EL (cell line): ENCODE results near the gene KLHL42.
A peak's percentile ranks its signal among the peaks of the same experiment; 100 is the strongest.
"Not testable (repeated sequence)": the region's sequence is repeated elsewhere in the genome, so short reads cannot be mapped to it uniquely, and the experiment has no call there.

ENCODE experiments used
- DNase-seq: peaks from one replicate; pipeline ENCODE4 v3.0.0-alpha.2; 2016

Gene KLHL42

DNA sequence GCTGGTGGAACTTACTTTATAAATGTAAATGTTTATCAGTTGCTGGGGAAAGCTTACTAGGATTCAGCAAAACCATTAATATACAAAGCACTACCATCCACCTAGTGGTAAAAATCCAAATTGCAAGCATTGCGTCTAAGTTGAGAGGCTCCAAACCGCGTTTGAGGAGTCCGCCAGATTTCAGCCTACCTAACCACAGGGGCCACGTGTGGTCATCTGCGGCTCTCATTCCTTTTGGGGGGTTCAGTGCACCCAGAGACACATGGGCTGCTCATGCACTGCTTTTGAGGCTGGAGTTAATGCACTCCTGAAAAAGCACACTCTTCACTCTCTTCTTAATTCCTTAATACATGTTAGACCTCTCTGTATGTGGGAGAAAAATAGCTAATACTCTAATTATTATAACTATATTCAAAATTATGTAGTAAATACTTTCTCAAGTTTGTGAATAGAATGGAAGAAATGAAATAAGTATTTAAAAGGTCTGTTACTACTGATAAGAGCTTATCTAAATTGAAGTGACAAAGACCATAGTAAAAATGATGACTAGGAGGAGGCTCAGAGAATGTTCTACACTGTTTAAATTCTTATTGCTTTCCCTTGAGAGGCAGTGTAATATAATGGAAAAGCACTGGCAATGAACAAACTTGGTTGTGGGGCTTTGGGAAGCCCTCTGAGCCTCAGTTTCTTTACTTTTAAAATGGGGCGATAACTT lies 41.4 kb downstream of the KLHL42 start:
- DNase-seq = peak; percentile 79

GRCh38 chr12:27822076-27822712 lies 42.2 kb downstream of the KLHL42 start:
- peak; percentile 82 for DNase-seq

DNA sequence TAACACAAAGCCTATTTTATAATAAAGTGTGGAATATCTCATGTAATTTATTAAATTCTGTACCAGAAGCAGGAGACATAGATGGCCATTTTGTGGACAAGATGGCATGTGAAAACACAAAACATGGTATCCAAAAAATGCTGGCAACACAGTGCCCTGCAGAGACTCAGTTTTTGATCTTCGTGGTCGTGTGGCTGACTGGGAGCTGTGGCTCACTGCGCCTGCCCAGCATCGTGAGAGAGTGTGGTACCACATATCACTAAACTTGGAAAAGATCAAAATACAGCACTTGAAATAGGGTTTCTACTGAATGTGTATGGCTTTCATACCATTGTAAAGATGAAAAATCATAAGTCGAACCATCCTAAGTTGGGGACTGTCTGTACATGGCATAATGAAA lies 43.0 kb downstream of the KLHL42 start:
- no peak for DNase-seq

DNA sequence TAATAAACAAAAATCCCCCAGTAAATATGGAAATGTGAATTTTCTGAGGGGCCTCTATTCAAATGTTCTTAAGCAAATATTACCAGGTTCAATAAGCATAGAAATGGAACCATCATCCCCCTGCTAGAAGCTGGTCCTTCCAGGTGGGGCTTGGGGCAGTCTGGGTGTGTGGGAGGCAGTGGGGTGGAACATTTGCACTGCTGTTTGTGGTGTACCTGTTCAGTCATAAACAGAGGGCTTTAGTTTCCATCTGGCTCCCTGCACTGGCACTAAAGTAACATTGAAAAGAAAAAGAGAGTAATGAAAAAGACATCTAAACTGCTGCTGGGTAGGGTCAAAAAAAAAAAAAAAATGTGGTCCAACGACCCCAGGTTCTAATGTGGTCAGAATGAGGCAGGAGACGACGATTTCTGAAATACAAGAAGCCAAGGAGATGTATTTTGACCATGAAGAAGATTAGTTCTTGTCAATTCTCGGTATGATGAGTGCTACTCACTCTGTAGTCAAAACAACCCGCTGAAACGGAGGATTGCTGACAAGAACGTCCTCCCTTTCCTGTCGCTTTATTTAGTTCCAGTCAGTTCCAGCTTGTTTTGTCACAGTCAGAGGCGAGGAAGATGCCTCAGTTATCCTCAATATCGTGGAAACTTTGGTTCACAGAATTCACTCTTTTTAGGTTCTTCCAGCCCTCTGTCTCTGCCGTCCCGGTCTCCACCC lies 44.3 kb downstream of the KLHL42 start:
- DNase-seq = no peak

- no peak for DNase-seq
These were observed 46.0 kb downstream of the KLHL42 start for GRCh38 chr12:27826076-27826475.

DNA sequence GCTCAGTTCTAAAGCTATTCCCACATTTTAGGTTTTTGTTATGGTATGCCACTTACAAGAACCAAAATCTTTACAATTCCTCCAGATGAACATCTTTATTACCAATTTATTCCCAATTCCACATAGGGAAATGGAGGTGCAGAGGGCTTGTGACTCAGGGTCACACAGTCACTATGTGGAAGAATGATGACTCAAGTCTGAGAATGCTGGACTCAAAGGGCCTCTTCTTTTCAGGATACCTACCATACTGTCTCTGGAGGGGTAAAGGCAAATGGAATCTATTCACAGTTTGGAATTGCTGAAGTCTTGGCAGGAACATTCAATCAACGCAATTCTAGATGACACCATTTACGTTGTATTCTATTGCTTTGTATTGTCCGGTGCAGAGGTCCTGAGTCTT lies 48.2 kb downstream of the KLHL42 start:
- peak; percentile 40 for DNase-seq

GRCh38 chr12:27838543-27839185 lies 58.6 kb downstream of the KLHL42 start:
- DNase-seq = no peak

DNA sequence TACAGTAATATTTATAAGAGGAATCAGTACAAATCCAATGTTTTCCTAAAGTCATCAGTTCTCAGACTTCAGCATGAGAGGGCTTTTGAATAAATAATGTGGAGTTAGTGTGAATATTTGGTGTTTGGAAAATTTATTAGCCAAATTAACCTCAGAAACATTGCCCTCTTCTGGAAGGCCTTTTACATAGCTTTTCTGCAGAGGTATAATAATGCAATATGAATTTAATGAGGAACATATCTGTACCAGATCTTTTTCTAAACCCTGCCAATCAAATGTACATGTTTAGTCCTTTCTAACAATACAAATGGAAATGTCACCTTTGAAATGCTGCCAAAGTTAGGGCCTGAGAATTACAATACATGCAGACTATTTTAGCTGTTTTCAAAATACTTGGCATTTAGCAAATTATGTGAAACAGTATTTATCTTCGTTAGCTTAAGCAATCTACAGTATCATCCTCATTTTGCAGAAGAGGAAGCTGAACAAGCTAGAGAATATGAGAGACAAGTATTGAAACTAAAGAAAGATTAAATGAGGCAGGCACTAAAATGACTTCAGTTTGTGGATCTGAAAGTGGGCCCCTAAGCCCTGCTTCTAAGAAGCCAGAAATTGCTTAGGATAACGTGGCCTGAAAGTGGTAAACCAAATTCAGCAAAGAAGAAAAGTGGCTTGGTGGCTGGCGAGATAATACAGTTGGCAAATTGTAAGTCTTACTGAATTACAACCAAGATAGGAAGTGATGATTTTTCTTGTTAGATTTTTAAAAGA lies 60.4 kb downstream of the KLHL42 start:
- no peak for DNase-seq

DNA sequence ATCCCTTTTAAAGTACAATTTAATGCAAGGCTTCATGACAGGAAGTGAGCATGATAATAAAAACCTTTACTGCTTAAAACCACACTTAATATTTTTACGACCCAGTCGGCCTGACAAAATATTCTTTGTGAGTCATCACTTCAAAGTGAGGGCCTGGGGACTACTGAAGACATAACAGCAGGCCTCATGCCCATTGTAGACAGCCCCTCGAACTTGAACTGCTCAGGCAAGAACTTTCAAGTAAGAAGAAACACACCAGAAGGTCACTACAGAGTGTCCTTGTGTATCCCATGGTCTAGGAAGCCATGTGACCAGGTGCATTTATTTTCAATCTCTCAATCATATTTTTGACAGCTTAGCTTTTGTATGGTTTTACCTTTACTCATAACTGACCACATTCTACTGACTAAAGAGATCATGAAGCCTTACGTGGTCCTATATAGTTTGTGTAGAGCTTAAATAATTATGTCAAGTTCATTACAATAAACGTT lies 61.4 kb downstream of the KLHL42 start:
- peak; percentile 56 for DNase-seq

DNA sequence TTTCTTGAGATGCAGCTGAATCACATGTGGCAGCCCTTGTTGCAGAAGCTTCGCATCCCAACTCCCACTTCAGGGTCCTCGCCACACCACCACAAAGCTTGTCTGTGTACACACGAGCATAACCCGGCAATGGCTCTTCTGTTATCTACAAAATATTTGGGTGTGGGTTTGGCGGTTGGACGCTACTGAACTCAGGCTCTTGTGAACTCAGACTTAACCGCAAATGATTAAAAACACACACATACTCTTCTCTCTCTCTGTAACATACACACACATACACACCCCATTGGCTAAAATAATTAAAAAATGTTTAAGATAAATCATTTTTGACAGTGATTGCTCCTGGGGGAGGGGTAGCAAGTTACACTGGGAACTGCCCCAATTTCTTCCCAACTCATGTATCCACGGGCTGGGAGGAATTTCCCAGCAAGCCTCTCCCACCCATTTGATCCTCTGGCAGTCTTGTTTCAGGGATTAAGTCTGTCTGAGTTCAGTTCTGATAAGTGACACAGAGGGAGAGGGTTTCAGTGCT lies 63.7 kb downstream of the KLHL42 start:
- no peak for DNase-seq

GRCh38 chr12:27844366-27845090 lies 64.5 kb downstream of the KLHL42 start:
- DNase-seq = no peak

- DNase-seq = no peak
These were observed 65.2 kb downstream of the KLHL42 start for GRCh38 chr12:27845187-27845586.

DNA sequence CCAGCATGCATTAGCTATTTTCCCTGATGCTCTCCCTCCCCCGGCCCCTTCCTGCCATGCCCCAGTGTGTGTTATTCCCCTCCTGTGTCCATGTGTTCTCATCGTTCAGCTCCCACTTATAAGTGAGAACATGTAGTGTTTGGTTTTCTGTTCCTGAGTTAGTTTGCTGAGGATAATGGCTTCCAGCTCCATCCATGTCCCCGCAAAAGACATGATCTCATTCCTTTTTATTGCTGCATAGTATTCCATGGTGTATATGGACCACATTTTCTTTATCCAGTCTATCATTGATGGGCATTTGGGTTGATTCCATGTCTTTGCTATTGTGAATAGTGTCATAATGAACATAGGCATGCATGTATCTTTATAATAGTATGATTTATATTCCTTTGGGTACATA lies 65.7 kb downstream of the KLHL42 start:
- not testable (repeated sequence) for DNase-seq

DNA sequence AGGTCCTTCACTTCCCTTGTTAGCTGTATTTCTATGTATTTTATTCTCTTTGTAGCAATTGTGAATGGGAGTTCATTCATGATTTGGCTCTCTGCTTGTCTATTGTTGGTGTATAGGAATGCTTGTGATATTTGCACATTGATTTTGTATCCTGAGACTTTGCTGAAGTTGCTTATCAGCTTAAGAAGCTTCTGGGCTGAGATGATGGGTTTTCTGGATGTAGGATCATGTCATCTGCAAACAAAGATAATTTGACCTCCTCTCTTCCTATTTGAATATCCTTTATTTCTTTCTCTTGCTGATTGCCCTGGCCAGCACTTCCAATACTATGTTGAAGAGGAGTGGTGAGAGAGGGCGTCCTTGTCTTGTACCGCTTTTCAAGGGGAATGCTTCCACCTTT lies 67.3 kb downstream of the KLHL42 start:
- DNase-seq = not testable (repeated sequence)

GRCh38 chr12:27851311-27851710 lies 71.3 kb downstream of the KLHL42 start:
- no peak for DNase-seq

GRCh38 chr12:27852117-27852516 lies 72.1 kb downstream of the KLHL42 start:
- DNase-seq = no peak
